SK-N-SH treated with all-trans-retinoic acid at 6 μM for 48 hours (cell line): ENCODE results near the gene B3GALNT2.

ENCODE experiments used
- ARNTL ChIP-seq: fragments of 450-650 bp; formaldehyde crosslinking; IDR thresholded peaks from 2 replicates; pipeline ENCODE4 v1.5.0; 2020; ENCODE audit warnings: low read depth, mild to moderate bottlenecking, moderate library complexity, borderline replicate concordance
- CSDC2 ChIP-seq: fragments of 250-450 bp; sonication (Bioruptor Pico); IDR thresholded peaks from 2 replicates; pipeline ENCODE4 v1.5.0; 2020; ENCODE audit warnings: mild to moderate bottlenecking, moderate library complexity
- ISL1 ChIP-seq: fragments of 250-450 bp; sonication (Bioruptor Pico); IDR thresholded peaks from 2 replicates; pipeline ENCODE4 v2.1.2; 2022; ENCODE audit warnings: mild to moderate bottlenecking, moderate library complexity
- OSR1 ChIP-seq: fragments of 250-450 bp; sonication (Bioruptor Pico); IDR thresholded peaks from 2 replicates; pipeline ENCODE4 v1.8.0; 2022; ENCODE audit warnings: moderate library complexity, mild to moderate bottlenecking, inconsistent platforms
- PPARA ChIP-seq: fragments of 250-450 bp; sonication (Bioruptor Pico); IDR thresholded peaks from 2 replicates; pipeline ENCODE4 v1.5.0; 2020; ENCODE audit warnings: mild to moderate bottlenecking, borderline replicate concordance
- RARB ChIP-seq: fragments of 250-450 bp; sonication (Bioruptor Pico); IDR thresholded peaks from 2 replicates; pipeline ENCODE4 v1.8.0; 2021; ENCODE audit warnings: mild to moderate bottlenecking, moderate library complexity
- SNAI2 ChIP-seq: fragments of 250-450 bp; sonication (Bioruptor Pico); IDR thresholded peaks from 2 replicates; pipeline ENCODE4 v1.5.0; 2020; ENCODE audit warnings: mild to moderate bottlenecking, moderate library complexity
- TCF4 ChIP-seq: fragments of 250-450 bp; sonication (Bioruptor Pico); IDR thresholded peaks from 2 replicates; pipeline ENCODE4 v1.8.0; 2021; ENCODE audit warnings: mild to moderate bottlenecking, moderate library complexity, borderline replicate concordance
- TOX ChIP-seq: fragments of 250-450 bp; sonication (Bioruptor Pico); IDR thresholded peaks from 2 replicates; pipeline ENCODE4 v1.8.0; 2021; ENCODE audit warnings: mild to moderate bottlenecking, moderate library complexity, borderline replicate concordance
- ZFP3 ChIP-seq: fragments of 250-450 bp; sonication (Bioruptor Pico); IDR thresholded peaks from 2 replicates; pipeline ENCODE4 v1.5.0; 2020; ENCODE audit warnings: mild to moderate bottlenecking, moderate library complexity
- ZFP30 ChIP-seq: fragments of 450-650 bp; formaldehyde crosslinking; IDR thresholded peaks from 2 replicates; pipeline ENCODE4 v1.5.0; 2022; ENCODE audit warnings: mild to moderate bottlenecking, moderate library complexity
- ZNF70 ChIP-seq: fragments of 450-650 bp; formaldehyde crosslinking; IDR thresholded peaks from 2 replicates; pipeline ENCODE4 v1.5.0; 2020; ENCODE audit warnings: mild to moderate bottlenecking, moderate library complexity
- TF ChIP-seq, protein P1 (sequence below): fragments of 250-450 bp; sonication (Bioruptor Pico); IDR thresholded peaks from 2 replicates; pipeline ENCODE4 v1.8.0; 2020; ENCODE audit warnings: mild to moderate bottlenecking, moderate library complexity, borderline replicate concordance

DNA sequence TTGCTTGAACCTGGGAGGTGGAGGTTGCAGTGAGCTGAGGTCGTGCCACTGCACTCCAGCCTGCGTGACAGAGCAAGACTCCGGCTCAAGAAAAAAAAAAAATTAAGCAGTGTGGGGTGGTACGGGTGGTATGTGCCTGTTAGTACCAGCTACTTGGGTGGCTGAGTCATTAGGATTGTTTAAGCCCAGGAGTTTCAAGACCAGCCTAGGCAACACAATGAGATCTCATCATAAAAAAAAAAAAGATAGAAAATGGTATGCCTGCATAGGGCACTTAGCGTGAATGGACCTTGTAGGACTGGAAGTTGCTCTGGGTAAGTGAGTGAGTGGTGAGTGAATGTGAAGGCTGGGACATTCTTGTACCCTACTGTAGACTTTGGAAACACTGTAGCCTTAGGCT is 100.1 kb downstream of the B3GALNT2 start:
- no peak for TF ChIP-seq ZFP3 (CRISPR knock-in tag)
- no peak for TF ChIP-seq ZFP30 (CRISPR knock-in tag)
- no peak for TF ChIP-seq CSDC2 (CRISPR knock-in tag)
- no peak for TF ChIP-seq PPARA (CRISPR knock-in tag)
- no peak for TF ChIP-seq ZNF70 (CRISPR knock-in tag)
- TF ChIP-seq ISL1 (CRISPR knock-in tag), result no peak; the same call in 1 of the 2 replicates
- TF ChIP-seq, protein P1, sequence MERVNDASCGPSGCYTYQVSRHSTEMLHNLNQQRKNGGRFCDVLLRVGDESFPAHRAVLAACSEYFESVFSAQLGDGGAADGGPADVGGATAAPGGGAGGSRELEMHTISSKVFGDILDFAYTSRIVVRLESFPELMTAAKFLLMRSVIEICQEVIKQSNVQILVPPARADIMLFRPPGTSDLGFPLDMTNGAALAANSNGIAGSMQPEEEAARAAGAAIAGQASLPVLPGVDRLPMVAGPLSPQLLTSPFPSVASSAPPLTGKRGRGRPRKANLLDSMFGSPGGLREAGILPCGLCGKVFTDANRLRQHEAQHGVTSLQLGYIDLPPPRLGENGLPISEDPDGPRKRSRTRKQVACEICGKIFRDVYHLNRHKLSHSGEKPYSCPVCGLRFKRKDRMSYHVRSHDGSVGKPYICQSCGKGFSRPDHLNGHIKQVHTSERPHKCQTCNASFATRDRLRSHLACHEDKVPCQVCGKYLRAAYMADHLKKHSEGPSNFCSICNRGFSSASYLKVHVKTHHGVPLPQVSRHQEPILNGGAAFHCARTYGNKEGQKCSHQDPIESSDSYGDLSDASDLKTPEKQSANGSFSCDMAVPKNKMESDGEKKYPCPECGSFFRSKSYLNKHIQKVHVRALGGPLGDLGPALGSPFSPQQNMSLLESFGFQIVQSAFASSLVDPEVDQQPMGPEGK (CRISPR knock-in tag), result no peak
- no peak for TF ChIP-seq TCF4 (CRISPR knock-in tag)
- TF ChIP-seq ARNTL (CRISPR knock-in tag), result no peak
- TF ChIP-seq SNAI2, result no peak
- TF ChIP-seq TOX, result no peak
- no peak for TF ChIP-seq OSR1 (CRISPR knock-in tag)
- no peak for TF ChIP-seq RARB (CRISPR knock-in tag)
